CD4-positive, alpha-beta memory T cell (primary cell): ENCODE measurements around the gene MDGA2. TPM values are rescaled to one million over a fixed set of nuclear protein-coding genes. Genes with fewer than 3 reads are reported as not detected.

Experiments
- CTCF ChIA-PET: fragments of 350-600 bp; sonication (Branson Sonifier 250); formaldehyde crosslinking; loops from one replicate; lab custom pipeline; 2021; ENCODE audit warnings: inconsistent platforms; ENCODE audit not compliant: partially characterized antibody; lab: Charles Lee
- POLR2A ChIA-PET: fragments of 350-600 bp; sonication (Branson Sonifier 250); formaldehyde crosslinking; loops from one replicate; lab custom pipeline; 2021; ENCODE audit not compliant: partially characterized antibody; lab: Charles Lee
- DNase-seq, 5 donors: peaks; one replicate each; pipeline versions ENCODE4 v3.0.0 to v3.0.0-alpha.2; 2020 to 2022; ENCODE audit warnings: mixed read lengths in 1 of 5
- H3K27ac ChIP-seq: one replicate; pipeline ENCODE4 v1.7.0; 2013; ENCODE audit warnings: low read depth, low read length
- H3K27me3 ChIP-seq: 2 replicates; pipeline ENCODE4 v1.7.0; 2013; ENCODE audit warnings: mild to moderate bottlenecking, low read length, moderate library complexity; ENCODE audit not compliant: insufficient read depth
- H3K36me3 ChIP-seq: 2 replicates; pipeline ENCODE4 v1.7.0; 2013; ENCODE audit warnings: mild to moderate bottlenecking, low read length, moderate library complexity; ENCODE audit not compliant: insufficient read depth
- H3K4me1 ChIP-seq: 2 replicates; pipeline ENCODE4 v1.7.0; 2013; ENCODE audit warnings: mild to moderate bottlenecking, low read length, moderate library complexity; ENCODE audit not compliant: insufficient read depth
- H3K4me3 ChIP-seq, 2 donors: one replicate each; pipeline ENCODE4 v1.7.0; 2013; ENCODE audit warnings: low read length in 2 of 2, mild to moderate bottlenecking in 1 of 2
- H3K9me3 ChIP-seq, 2 donors: one replicate each; pipeline ENCODE4 v1.7.0; 2013; ENCODE audit warnings: low read length in 2 of 2, control low read depth in 1 of 2; ENCODE audit not compliant: control insufficient read depth in 1 of 2
- H3K27ac Mint-ChIP-seq, 7 donors: one replicate each; pipeline ENCODE4 v1.8.0; 2020 to 2021; ENCODE audit warnings: mixed read lengths in 7 of 7, mild to moderate bottlenecking in 6 of 7, inconsistent platforms in 3 of 7, moderate library complexity in 3 of 7
- H3K27me3 Mint-ChIP-seq, 2 donors: one replicate each; pipeline ENCODE4 v1.8.0; 2020 to 2021; ENCODE audit warnings: mixed read lengths in 2 of 2
- H3K36me3 Mint-ChIP-seq, 2 donors: one replicate each; pipeline ENCODE4 v1.8.0; 2020 to 2021; ENCODE audit warnings: mixed read lengths in 2 of 2, inconsistent platforms in 1 of 2, mild to moderate bottlenecking in 1 of 2
- H3K4me1 Mint-ChIP-seq, 4 donors: one replicate each; pipeline ENCODE4 v1.8.0; 2020 to 2021; ENCODE audit warnings: mixed read lengths in 4 of 4, mild to moderate bottlenecking in 1 of 4
- H3K4me3 Mint-ChIP-seq, 8 donors: one replicate each; pipeline ENCODE4 v1.8.0; 2020 to 2021; ENCODE audit warnings: mixed read lengths in 8 of 8, mild to moderate bottlenecking in 7 of 8, moderate library complexity in 6 of 8, inconsistent platforms in 3 of 8
- H3K9me3 Mint-ChIP-seq, 8 donors: one replicate each; pipeline ENCODE4 v1.8.0; 2020 to 2021; ENCODE audit warnings: mixed read lengths in 8 of 8, mild to moderate bottlenecking in 5 of 8, inconsistent platforms in 3 of 8, moderate library complexity in 1 of 8
- intact Hi-C: fragments of 100-400 bp; cut with micrococcal nuclease; formaldehyde crosslinking; loops from one replicate; pipeline ENCODE4 v1.15.1; 2023
- polyA plus RNA-seq, 2 donors: library from polyadenylated mRNA; unstranded; fragments of 300-500 nt; fragmentation: Illumina TruSeq; gene quantifications; one replicate each; pipeline ENCODE4 v1.2.3, GENCODE V29; 2021
- total RNA-seq, 2 experiments: library from RNA; stranded (reverse); gene quantifications; one replicate each; pipeline ENCODE4 v1.2.3, GENCODE V29; 2021

Gene MDGA2
- total and polyA plus RNA-seq, 4 experiments from 2014 or later = not detected

GRCh38 chr14:47442211-47442610 lies 233.2 kb downstream of the MDGA2 start:
- no peaks in the 10 kb centered on the region for H3K4me1 Mint-ChIP-seq
- peaks cover 0 to 11% (median 4%) of the 10 kb centered on the region in 8 donors for H3K9me3 Mint-ChIP-seq
- H3K4me3 Mint-ChIP-seq = no peak overlapping the region
- no peaks in the 10 kb centered on the region for H3K27me3 Mint-ChIP-seq
- Histone ChIP-seq H3K36me3 (no peaks in the 10 kb centered on the region), H3K9me3 (no peaks in the 10 kb centered on the region), H3K27ac (no peak overlapping the region), H3K4me3 (no peak overlapping the region), H3K27me3 (no peaks in the 10 kb centered on the region), H3K4me1 (no peaks in the 10 kb centered on the region)
- no peak overlapping the region for H3K27ac Mint-ChIP-seq
- intact Hi-C loops = no loop called here
- POLR2A ChIA-PET = no interaction called here
- DNase-seq = no peak
- no peaks in the 10 kb centered on the region for H3K36me3 Mint-ChIP-seq
- CTCF ChIA-PET = no interaction called here

GRCh38 chr14:47439953-47440352 lies 235.5 kb downstream of the MDGA2 start:
- no peaks in the 10 kb centered on the region for H3K4me1 Mint-ChIP-seq
- ChIA-PET POLR2A (no interaction called here), CTCF (no interaction called here)
- Histone ChIP-seq H3K36me3 (no peaks in the 10 kb centered on the region), H3K27ac (no peak overlapping the region), H3K27me3 (no peaks in the 10 kb centered on the region), H3K4me1 (no peaks in the 10 kb centered on the region), H3K4me3 (no peak overlapping the region), H3K9me3 (no peaks in the 10 kb centered on the region)
- DNase-seq = peak in 1 of 5 donors; percentile 12
- no peak overlapping the region for H3K27ac Mint-ChIP-seq
- H3K9me3 Mint-ChIP-seq = peaks cover 0 to 11% (median 4%) of the 10 kb centered on the region in 8 donors
- H3K4me3 Mint-ChIP-seq = no peak overlapping the region
- no peaks in the 10 kb centered on the region for H3K36me3 Mint-ChIP-seq
- intact Hi-C loops = no loop called here
- no peaks in the 10 kb centered on the region for H3K27me3 Mint-ChIP-seq

- Mint-ChIP-seq H3K4me1 (no peaks in the 10 kb centered on the region), H3K4me3 (no peak overlapping the region), H3K27me3 (no peaks in the 10 kb centered on the region), H3K36me3 (no peaks in the 10 kb centered on the region), H3K9me3 (peaks cover 0 to 11% (median 4%) of the 10 kb centered on the region in 8 donors), H3K27ac (no peak overlapping the region)
- no peak for DNase-seq
- H3K27me3 ChIP-seq = no peaks in the 10 kb centered on the region
- H3K4me3 ChIP-seq = no peak overlapping the region
- CTCF ChIA-PET = no interaction called here
- H3K4me1 ChIP-seq = no peaks in the 10 kb centered on the region
- POLR2A ChIA-PET = no interaction called here
- H3K36me3 ChIP-seq = no peaks in the 10 kb centered on the region
- no peak overlapping the region for H3K27ac ChIP-seq
- no peaks in the 10 kb centered on the region for H3K9me3 ChIP-seq
- intact Hi-C loops = no loop called here
Observed at GRCh38 chr14:47438650-47439140, 236.7 kb downstream of the MDGA2 start.

GRCh38 chr14:47435331-47435965 lies 240.0 kb downstream of the MDGA2 start:
- POLR2A ChIA-PET = no interaction called here
- Histone ChIP-seq H3K27me3 (no peaks in the 10 kb centered on the region), H3K4me3 (no peak overlapping the region), H3K27ac (no peak overlapping the region), H3K36me3 (no peaks in the 10 kb centered on the region), H3K9me3 (no peaks in the 10 kb centered on the region), H3K4me1 (no peaks in the 10 kb centered on the region)
- no peak overlapping the region for H3K27ac Mint-ChIP-seq
- H3K4me1 Mint-ChIP-seq = no peaks in the 10 kb centered on the region
- DNase-seq = no peak
- H3K27me3 Mint-ChIP-seq = no peaks in the 10 kb centered on the region
- H3K36me3 Mint-ChIP-seq = no peaks in the 10 kb centered on the region
- CTCF ChIA-PET = no interaction called here
- peaks cover 0 to 6% (median 3%) of the 10 kb centered on the region in 8 donors for H3K9me3 Mint-ChIP-seq
- intact Hi-C loops = no loop called here
- H3K4me3 Mint-ChIP-seq = no peak overlapping the region

- H3K27ac ChIP-seq = no peak overlapping the region
- H3K27me3 Mint-ChIP-seq = no peaks in the 10 kb centered on the region
- H3K4me3 Mint-ChIP-seq = no peak overlapping the region
- no peak overlapping the region for H3K27ac Mint-ChIP-seq
- ChIA-PET CTCF (no interaction called here), POLR2A (no interaction called here)
- intact Hi-C loops = no loop called here
- no peaks in the 10 kb centered on the region for H3K4me1 Mint-ChIP-seq
- no peak for DNase-seq
- H3K9me3 ChIP-seq = no peaks in the 10 kb centered on the region
- H3K36me3 ChIP-seq = no peaks in the 10 kb centered on the region
- H3K36me3 Mint-ChIP-seq = no peaks in the 10 kb centered on the region
- no peak overlapping the region for H3K4me3 ChIP-seq
- no peaks in the 10 kb centered on the region for H3K27me3 ChIP-seq
- H3K4me1 ChIP-seq = no peaks in the 10 kb centered on the region
- H3K9me3 Mint-ChIP-seq = peaks cover 0 to 9% (median 2%) of the 10 kb centered on the region in 8 donors
Observed at GRCh38 chr14:47427629-47428028, 247.8 kb downstream of the MDGA2 start.

- Mint-ChIP-seq H3K36me3 (no peaks in the 10 kb centered on the region), H3K27ac (no peak overlapping the region), H3K27me3 (no peaks in the 10 kb centered on the region), H3K4me3 (no peak overlapping the region), H3K9me3 (peaks cover 0 to 11% (median 2%) of the 10 kb centered on the region in 8 donors), H3K4me1 (no peaks in the 10 kb centered on the region)
- H3K4me3 ChIP-seq = no peak overlapping the region
- no peaks in the 10 kb centered on the region for H3K4me1 ChIP-seq
- H3K27ac ChIP-seq = no peak overlapping the region
- POLR2A ChIA-PET = no interaction called here
- CTCF ChIA-PET = no interaction called here
- no peaks in the 10 kb centered on the region for H3K27me3 ChIP-seq
- no peaks in the 10 kb centered on the region for H3K36me3 ChIP-seq
- intact Hi-C loops = no loop called here
- DNase-seq = no peak
- H3K9me3 ChIP-seq = no peaks in the 10 kb centered on the region
Observed at GRCh38 chr14:47425302-47425701, 250.1 kb downstream of the MDGA2 start.

- no peak overlapping the region for H3K4me3 Mint-ChIP-seq
- no peaks in the 10 kb centered on the region for H3K4me1 ChIP-seq
Observed at GRCh38 chr14:47422191-47422590, 253.2 kb downstream of the MDGA2 start.

More at GRCh38 chr14:47422191-47422590, 253.2 kb downstream of the MDGA2 start:
- H3K4me1 Mint-ChIP-seq = no peaks in the 10 kb centered on the region
- H3K36me3 Mint-ChIP-seq = no peaks in the 10 kb centered on the region
- Histone ChIP-seq H3K4me3 (no peak overlapping the region), H3K9me3 (no peaks in the 10 kb centered on the region), H3K27me3 (no peaks in the 10 kb centered on the region), H3K36me3 (no peaks in the 10 kb centered on the region), H3K27ac (no peak overlapping the region)
- H3K27ac Mint-ChIP-seq = no peak overlapping the region
- no peak for DNase-seq
- intact Hi-C loops = no loop called here
- POLR2A ChIA-PET = no interaction called here
- CTCF ChIA-PET = no interaction called here
- H3K9me3 Mint-ChIP-seq = peaks cover 3 to 15% (median 5%) of the 10 kb centered on the region in 8 donors
- no peaks in the 10 kb centered on the region for H3K27me3 Mint-ChIP-seq
